G401.6 (cell line): Measurements from ENCODE around the gene TEKTIP1.

Source experiments
- FAIRE-seq: peaks from 2 replicates; lab custom pipeline; 2012; peaks lifted over from hg19 to GRCh38; lab: Jason Lieb, UNC

The TEKTIP1 gene

DNA sequence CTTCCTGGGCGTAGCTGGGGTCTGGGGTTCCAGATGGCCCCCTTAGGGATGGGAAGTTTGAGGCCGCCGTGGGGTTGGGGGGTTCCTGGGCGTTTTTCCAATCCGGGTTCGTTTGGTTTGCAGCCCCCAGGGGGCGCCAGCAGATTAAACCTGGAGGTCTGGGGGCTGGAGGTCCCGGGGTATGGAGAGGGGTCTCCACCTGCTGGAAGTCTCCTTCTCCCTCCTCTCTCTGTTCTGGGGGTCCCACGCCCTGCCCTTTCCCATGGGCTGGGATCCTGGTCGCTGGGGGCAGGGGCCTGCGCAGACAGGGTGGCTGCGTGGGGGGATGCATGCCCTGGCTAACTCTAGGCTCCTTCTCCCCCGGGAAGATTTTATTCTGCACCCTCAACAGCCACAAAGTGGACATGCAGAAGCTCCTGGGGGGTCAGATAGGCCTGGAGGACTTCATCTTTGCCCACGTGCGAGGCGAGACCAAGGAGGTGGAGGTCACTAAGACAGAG, 47.2 kb downstream of the TEKTIP1 start:
- no peak for FAIRE-seq

DNA sequence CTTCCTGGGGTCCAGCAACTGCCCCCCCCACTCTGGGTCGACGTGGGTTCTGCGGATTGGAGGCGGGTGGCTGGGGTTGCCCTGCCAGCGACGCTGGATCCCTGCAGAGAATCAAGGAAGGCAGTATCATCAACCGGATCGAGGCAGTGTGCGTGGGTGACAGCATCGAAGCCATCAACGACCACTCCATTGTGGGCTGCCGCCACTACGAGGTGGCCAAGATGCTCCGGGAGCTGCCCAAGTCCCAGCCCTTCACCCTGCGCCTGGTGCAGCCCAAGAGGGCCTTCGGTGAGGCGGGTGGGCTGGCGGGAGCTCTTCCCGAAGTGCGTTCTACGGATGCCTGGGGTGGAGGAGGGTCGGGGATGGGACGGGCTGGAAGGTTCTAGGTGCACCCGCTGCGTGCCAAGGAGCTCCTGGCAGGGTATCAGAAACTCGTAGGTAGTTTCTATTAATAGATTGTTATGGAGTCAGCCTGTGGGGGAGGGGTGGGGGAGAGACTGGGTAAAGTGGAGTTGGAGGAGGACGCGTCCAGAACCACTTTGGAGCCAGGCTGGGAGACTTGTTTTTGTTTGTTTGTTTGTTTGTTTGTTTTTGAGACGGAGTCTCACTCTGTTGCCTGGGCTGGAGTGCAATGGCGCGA, 47.9 kb downstream of the TEKTIP1 start:
- FAIRE-seq: no peak

DNA sequence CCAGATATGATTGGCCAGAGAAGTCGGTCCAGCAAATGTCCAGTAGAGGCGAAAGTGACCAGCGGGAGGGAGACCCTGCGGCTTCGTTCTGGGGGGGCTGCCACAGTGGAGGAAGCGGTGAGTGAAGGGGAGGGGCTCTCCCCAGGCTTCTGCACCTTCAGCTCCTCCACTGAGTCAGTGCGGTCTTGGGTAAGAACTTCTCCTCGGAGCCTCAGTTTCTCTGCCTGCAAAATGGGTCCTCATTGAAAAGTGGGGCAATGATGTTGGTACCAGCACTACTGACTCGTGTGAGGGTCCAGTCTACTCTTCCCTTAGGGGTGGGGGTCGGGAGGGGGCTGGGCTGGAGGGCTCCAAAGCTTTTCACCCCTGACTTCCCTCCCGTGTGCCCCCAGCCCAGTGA, 50.5 kb downstream of the TEKTIP1 start:
- FAIRE-seq: no peak

DNA sequence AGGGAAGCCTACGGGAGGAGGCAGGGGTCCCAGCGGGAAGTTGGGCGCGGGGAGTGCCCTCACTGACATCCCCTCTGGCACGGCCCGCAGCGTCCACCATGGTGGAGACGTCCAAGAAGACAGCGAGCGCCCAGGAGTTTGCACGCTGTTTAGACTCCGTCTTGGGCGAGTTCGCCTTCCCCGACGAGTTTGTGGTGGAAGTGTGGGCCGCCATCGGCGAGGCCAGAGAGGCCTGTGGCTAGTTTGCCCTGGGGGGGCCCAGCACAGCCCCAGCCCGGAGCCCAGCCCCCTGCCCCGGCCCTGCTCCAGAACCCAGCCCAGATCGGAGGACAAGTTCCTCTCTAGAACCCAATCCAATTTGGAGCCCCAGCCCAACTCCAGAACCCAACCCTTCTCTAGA, 51.0 kb downstream of the TEKTIP1 start:
- FAIRE-seq: no peak

DNA sequence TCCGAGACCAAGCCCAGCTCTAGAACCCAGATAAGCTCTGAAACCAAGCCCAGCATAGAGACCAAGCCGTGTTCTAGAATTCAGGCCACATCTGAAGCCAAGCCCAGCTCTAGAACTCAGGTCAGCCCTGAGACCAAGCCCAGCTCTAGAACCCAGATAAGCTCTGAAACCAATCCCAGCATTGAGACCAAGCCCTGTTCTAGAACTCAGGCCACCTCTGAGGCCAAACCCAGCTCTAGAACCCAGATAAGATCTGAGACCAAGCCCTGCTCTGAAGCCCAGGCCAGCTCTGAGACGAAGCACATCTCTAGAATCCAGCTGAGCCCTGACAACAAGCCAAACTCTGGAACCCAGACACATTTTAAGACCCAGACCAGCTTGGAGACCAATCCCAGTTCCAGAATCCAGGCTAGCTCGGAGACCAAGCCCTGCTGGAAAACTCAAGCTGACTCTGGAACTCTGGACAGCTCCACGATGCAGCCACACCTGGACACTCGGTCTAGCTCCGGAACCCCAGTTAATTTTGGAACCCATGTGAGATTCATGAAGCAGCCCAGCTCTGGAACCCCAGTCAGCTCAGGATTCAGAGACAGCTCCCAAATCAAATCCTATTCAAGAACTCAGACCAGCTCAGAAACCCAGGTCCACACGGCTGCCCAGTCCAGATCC, 52.2 kb downstream of the TEKTIP1 start:
- FAIRE-seq: no peak

DNA sequence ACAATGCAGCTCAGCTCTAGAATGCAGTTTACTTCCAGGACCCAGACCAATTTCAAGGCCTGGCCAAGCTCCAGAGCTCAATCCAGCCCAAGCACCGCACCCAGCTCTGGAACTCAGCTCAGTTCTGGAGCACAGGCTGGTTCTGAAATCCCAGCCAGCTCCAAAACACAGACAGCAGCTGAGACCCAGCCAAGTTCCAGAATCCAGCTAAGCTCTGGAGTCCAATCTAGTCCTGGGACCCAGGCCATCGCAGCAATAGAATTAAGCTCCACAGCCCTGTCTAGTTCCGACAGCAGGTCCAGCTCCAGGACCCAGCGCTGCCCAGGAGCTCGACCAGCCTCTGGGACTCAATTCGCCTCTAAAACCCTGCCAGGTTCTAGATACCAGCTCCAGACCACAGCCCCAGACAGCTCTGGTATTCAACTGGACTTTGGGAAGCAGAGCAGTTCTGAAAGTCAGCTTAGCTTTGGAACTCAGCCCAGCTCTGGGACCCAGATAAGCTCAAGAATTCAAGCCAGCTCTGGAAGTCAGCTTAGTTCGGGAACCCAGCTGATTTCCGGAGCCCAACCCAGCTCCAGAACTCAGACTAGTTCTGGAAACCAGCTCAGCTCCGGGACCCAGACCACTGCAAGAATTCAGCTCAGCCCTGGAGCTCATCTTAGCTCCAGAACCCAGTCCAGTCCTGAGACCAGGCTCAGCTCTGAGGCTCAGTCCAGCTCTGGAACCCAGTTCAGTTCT, 53.1 kb downstream of the TEKTIP1 start:
- no peak for FAIRE-seq

DNA sequence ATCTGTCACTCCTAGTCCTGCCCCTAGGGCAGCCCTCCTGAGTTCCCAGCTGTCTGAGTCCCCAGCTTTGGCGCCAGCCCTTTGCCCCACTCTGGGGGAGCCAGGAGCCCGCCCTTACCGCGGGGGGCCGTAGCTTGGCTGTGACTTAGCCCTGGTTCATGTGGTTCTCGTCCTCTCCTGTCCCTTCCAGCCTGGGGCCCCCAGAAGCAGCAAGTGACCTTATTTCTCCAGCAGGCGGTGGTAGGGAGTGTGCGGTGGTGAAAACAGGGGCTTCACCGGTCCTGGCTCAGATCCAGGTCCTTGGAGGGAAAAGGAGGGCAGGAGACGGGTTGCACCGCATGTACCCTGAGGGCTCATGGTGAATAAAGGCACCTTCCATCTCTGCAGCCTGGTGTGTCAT, 54.2 kb downstream of the TEKTIP1 start:
- no peak for FAIRE-seq
